Nephron (organoid): ENCODE measurements around the gene PGBD5.

Source experiments
- H3K27ac Mint-ChIP-seq, 3 experiments: 2 replicates each; pipeline ENCODE4 v1.8.0; 2020; ENCODE audit warnings: mixed read lengths in 3 of 3, mild to moderate bottlenecking in 2 of 3, moderate library complexity in 1 of 3
- H3K27me3 Mint-ChIP-seq: 2 replicates; pipeline ENCODE4 v1.8.0; 2021; ENCODE audit warnings: low read depth, mild to moderate bottlenecking, moderate library complexity, mixed read lengths
- H3K36me3 Mint-ChIP-seq: 2 replicates; pipeline ENCODE4 v1.8.0; 2020; ENCODE audit warnings: low read depth, mixed read lengths
- H3K4me1 Mint-ChIP-seq: 2 replicates; pipeline ENCODE4 v1.8.0; 2020; ENCODE audit warnings: mixed read lengths
- H3K4me3 Mint-ChIP-seq, 3 experiments: 2 replicates each; pipeline ENCODE4 v1.8.0; 2020; ENCODE audit warnings: mild to moderate bottlenecking in 3 of 3, mixed read lengths in 3 of 3, moderate library complexity in 2 of 3
- H3K9me3 Mint-ChIP-seq: 2 replicates; pipeline ENCODE4 v1.8.0; 2020; ENCODE audit warnings: mixed read lengths
- CTCF ChIP-seq, 3 experiments: fragments of 200-600 bp; sonication (generic); IDR thresholded peaks; one replicate each; pipeline ENCODE4 v1.5.0; 2021; ENCODE audit warnings: antibody characterized with exemption in 3 of 3; ENCODE audit not compliant: unreplicated experiment in 3 of 3

Gene PGBD5

GRCh38 chr1:230301322-230301721 is 124.8 kb downstream of the PGBD5 start:
- H3K4me3 Mint-ChIP-seq: no peak overlapping the region

DNA sequence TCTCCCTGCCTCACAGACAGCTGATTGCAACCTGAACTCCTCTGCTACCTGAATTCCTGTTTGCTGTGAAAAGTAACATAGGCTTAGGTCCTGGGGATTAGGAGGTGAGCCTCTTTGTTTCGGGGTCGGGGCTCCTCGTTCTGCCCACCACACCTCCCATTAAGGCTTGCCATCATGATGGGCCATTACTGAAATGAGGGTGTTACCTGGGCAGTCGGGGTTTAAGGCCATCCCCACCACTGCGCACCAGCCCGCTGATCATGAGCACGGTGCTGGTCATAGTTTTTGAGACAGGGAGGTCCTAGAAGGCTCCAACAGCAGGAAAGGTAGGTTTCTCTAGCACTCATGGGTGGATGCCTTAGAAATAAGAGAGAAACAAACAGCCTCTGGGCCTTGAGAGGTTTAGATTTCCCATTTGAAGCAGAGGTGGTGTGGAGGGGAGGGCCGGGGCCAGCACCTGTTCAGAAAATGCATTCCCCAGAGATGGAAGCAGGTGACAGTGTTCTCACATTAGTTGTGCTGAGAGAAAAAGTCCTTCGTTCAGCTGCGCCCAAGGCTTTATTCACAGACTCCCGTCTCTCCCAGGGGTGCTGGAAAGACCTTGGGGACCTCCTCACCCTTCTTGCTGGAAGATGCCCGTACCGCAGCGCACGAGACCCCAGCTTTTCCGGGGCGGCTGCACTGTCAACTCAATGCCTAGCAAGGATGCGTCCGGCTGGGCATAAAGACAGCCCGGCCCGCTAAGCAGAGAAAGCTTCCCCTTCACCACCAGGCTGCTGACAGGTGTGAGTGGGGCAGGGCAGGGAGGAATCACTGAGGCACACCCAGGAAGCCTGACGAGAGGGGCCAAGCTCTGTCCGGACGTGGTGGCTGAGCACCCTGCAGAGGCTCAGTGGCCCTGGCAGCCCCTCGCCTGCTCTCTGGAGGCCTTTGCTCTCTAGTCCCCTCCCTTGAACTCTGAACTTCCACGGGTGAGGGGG is 125.5 kb downstream of the PGBD5 start:
- Mint-ChIP-seq H3K4me3 (no peak overlapping the region), H3K36me3 (no peaks in the 10 kb centered on the region), H3K27ac (no peak overlapping the region), H3K27me3 (peaks cover 27% of the 10 kb centered on the region), H3K4me1 (peaks cover 20% of the 10 kb centered on the region), H3K9me3 (peaks cover 3% of the 10 kb centered on the region)
- no peak for TF ChIP-seq CTCF (IDR thresholded peaks at IDR 0.05; ENCODE audit: unreplicated experiment in 3 of 3)

More at GRCh38 chr1:230301322-230301721, 124.8 kb downstream of the PGBD5 start:
- Mint-ChIP-seq H3K36me3 (no peaks in the 10 kb centered on the region), H3K9me3 (peaks cover 3% of the 10 kb centered on the region), H3K4me1 (peaks cover 20% of the 10 kb centered on the region), H3K27ac (no peak overlapping the region), H3K27me3 (peaks cover 20% of the 10 kb centered on the region)
- no peak for TF ChIP-seq CTCF (IDR thresholded peaks at IDR 0.05; ENCODE audit: unreplicated experiment in 3 of 3)

DNA sequence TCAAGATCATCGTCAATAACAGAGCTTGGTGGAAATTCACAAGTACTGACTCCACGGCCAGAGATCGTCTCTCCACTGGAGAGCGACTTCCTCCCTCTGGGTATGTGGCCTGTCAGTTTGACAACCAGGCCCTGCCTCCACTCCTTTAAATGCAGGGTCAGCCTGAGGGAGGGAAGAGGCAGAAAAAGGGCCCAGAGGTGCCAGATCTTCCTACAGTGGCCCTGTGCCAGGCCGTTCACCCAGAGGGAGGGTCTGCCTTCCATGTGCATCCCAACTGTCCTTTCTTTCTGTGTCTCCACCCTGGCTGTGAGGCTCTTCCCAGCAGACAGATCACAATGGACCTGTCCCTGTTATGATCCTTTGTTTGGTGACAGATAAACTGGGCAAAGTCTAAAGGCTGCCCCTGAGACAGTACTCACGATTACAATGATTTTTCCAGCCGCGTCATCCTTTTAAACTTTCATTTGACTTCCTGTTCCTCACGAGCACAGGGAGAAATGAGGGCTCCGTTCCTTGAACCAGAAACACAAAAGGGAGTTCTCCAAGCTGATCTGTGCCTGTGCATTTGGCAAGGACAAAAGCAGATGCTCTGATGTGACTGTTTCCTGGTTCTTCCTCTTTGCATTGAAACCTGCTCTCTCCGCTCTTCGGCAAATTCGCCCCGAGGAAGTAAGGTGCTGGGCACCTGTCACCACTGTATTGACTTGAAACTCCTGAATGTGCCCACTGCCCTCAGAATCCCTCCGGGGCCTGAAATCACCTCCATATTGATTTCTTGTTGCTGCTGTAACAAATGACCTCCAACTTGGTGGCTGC is 126.7 kb downstream of the PGBD5 start:
- H3K36me3 Mint-ChIP-seq: no peaks in the 10 kb centered on the region
- TF ChIP-seq CTCF (IDR thresholded peaks at IDR 0.05; ENCODE audit: unreplicated experiment in 3 of 3): no peak
- peaks cover 3% of the 10 kb centered on the region for H3K9me3 Mint-ChIP-seq
- H3K27me3 Mint-ChIP-seq: peaks cover 35% of the 10 kb centered on the region
- H3K4me1 Mint-ChIP-seq: peaks cover 14% of the 10 kb centered on the region
- no peak overlapping the region for H3K27ac Mint-ChIP-seq
- H3K4me3 Mint-ChIP-seq: no peak overlapping the region

DNA sequence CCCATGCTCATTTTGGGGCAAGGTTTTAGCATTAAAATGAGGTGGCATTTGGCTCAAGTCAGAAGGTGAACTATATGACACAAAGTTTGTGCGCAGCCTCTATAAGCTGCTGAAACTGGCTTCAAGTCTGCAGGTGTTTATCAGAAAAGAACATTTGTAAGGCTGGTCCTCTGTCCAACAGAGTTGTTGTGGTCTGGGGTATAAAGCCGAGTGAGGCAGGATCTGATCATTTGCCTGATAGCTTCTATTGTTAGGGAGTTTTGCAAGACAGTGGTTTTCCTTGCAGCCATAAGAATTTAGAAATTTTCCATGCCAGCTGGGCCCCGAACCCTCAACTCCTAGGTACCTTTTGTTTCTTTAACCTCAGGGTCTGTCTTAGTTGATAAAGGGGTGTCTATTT is 130.8 kb downstream of the PGBD5 start:
- peaks cover 3% of the 10 kb centered on the region for H3K9me3 Mint-ChIP-seq
- TF ChIP-seq CTCF (IDR thresholded peaks at IDR 0.05; ENCODE audit: unreplicated experiment in 3 of 3): no peak

GRCh38 chr1:230293390-230293700 is 132.8 kb downstream of the PGBD5 start:
- Mint-ChIP-seq H3K4me1 (peaks cover 12% of the 10 kb centered on the region), H3K27me3 (peaks cover 60% of the 10 kb centered on the region), H3K27ac (no peak overlapping the region), H3K4me3 (no peak overlapping the region), H3K36me3 (no peaks in the 10 kb centered on the region), H3K9me3 (no peaks in the 10 kb centered on the region)
- TF ChIP-seq CTCF (IDR thresholded peaks at IDR 0.05; ENCODE audit: unreplicated experiment in 3 of 3): no peak

More for the DNA sequence above, 130.8 kb downstream of the PGBD5 start:
- Mint-ChIP-seq H3K36me3 (no peaks in the 10 kb centered on the region), H3K27ac (no peak overlapping the region), H3K4me3 (no peak overlapping the region), H3K4me1 (peaks cover 12% of the 10 kb centered on the region), H3K27me3 (peaks cover 57% of the 10 kb centered on the region)
